MM.1S (cell line): ENCODE results near the gene LRRTM4.

ENCODE experiments used
- CTCF ChIP-seq: fragments of 300-600 bp; sonication (generic); IDR thresholded peaks from 2 replicates; pipeline ENCODE4 v1.5.1; 2016; ENCODE audit warnings: antibody characterized with exemption, low read length, mixed read lengths
- EZH2 ChIP-seq: fragments of 300-600 bp; sonication (generic); optimal IDR thresholded peaks from 2 replicates; pipeline ENCODE3; 2017; ENCODE audit warnings: low read depth, mild to moderate bottlenecking, antibody characterized with exemption, low read length, mixed read lengths
- EZH2phosphoT487 ChIP-seq: fragments of 300-600 bp; sonication (generic); IDR thresholded peaks from 2 replicates; pipeline ENCODE4 v1.6.1; 2018; ENCODE audit warnings: antibody characterized with exemption, low read length

GRCh38 chr2:77270433-77270832 lies 251.7 kb downstream of the LRRTM4 start:
- TF ChIP-seq EZH2 = no peak
- no peak for TF ChIP-seq EZH2phosphoT487
- TF ChIP-seq CTCF = no peak
